HG03196 (cell line): Measurements from ENCODE around the gene TRPM2.
"Not testable (repeated sequence)": the region's sequence is repeated elsewhere in the genome, so short reads cannot be mapped to it uniquely, and the experiment has no call there.

Experiments used
- ATAC-seq: cut with Tn5 transposase; IDR thresholded peaks from one replicate; pipeline ENCODE4 v1.9.1; 2021; ENCODE audit not compliant: unreplicated experiment

Gene TRPM2

DNA sequence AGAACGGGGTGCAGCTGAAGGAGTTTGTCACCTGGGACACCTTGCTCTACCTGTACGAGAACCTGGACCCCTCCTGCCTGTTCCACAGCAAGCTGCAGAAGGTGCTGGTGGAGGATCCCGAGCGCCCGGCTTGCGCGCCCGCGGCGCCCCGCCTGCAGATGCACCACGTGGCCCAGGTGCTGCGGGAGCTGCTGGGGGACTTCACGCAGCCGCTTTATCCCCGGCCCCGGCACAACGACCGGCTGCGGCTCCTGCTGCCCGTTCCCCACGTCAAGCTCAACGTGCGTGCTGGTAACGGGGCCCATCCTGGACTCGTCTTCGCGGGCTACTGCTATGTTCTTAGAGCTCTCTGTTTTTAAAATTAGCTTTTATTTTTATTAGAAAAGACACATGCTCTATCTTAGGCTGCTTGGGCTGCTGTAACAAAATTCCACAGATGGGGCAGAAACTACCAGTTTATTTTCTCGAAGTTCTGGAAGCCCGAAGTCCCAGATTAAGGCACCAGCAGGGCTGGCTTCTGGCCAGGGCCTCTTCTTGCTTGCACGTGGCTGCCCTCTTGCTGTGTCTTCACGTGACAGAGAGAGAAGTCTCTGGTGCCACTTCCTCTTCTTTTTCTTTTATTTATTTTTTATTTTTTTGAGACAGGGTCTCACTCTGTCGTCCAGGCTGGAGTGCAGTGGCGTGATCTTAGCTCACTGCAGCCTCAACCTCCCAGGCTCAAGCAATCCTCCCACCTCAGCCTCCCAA lies 38.1 kb downstream of the TRPM2 start:
- no peak for ATAC-seq

GRCh38 chr21:44392185-44392584 lies 38.8 kb downstream of the TRPM2 start:
- ATAC-seq: no peak

GRCh38 chr21:44392916-44393315 lies 39.5 kb downstream of the TRPM2 start:
- no peak for ATAC-seq

DNA sequence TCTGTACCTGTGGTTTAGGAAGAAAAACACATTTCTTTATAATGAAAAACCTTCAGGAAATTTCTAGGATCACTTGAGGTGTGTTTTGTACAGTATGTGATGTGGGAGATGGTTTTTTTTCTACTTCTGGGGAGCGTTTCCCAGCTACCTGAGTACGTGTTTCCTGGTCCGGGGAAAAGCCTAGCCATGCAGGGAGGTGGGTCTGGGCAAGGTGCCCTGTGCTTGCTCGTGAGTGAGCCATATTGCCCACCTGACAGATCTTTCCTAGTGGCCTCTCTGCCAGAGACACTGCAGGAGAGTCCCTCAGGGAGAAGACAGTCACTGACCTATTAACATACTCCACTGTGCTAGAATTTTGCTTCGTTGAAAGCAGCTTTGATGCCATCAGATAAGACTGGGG lies 41.3 kb downstream of the TRPM2 start:
- ATAC-seq: no peak

GRCh38 chr21:44395260-44395659 lies 41.8 kb downstream of the TRPM2 start:
- no peak for ATAC-seq

DNA sequence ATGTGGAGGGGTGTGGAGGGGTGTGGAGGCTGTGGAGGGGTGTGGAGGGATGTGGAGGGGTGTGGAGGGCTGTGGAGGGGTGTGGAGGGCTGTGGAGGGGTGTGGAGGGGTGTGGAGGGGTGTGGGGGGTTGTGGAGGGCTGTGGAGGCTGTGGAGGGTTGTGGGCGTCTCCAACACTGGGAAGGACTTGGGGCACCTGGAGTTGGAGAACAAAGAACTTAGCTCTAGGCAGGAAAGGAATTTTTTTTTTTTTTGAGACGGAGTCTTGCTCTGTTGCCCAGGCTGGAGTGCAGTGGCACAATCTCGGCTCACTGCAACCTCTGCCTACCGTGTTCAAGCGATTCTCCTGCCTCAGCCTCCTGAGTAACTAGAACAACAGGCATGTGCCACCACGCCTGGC lies 43.4 kb downstream of the TRPM2 start:
- ATAC-seq: not testable (repeated sequence)

- ATAC-seq: no peak
These were observed 44.1 kb downstream of the TRPM2 start for GRCh38 chr21:44397431-44398031.

GRCh38 chr21:44398499-44398898 lies 45.1 kb downstream of the TRPM2 start:
- no peak for ATAC-seq

GRCh38 chr21:44399151-44399954 lies 45.9 kb downstream of the TRPM2 start:
- ATAC-seq: no peak

- ATAC-seq: no peak
These were observed 46.8 kb downstream of the TRPM2 start for GRCh38 chr21:44399955-44400790.

- no peak for ATAC-seq
These were observed 47.5 kb downstream of the TRPM2 start for GRCh38 chr21:44400791-44401385.

DNA sequence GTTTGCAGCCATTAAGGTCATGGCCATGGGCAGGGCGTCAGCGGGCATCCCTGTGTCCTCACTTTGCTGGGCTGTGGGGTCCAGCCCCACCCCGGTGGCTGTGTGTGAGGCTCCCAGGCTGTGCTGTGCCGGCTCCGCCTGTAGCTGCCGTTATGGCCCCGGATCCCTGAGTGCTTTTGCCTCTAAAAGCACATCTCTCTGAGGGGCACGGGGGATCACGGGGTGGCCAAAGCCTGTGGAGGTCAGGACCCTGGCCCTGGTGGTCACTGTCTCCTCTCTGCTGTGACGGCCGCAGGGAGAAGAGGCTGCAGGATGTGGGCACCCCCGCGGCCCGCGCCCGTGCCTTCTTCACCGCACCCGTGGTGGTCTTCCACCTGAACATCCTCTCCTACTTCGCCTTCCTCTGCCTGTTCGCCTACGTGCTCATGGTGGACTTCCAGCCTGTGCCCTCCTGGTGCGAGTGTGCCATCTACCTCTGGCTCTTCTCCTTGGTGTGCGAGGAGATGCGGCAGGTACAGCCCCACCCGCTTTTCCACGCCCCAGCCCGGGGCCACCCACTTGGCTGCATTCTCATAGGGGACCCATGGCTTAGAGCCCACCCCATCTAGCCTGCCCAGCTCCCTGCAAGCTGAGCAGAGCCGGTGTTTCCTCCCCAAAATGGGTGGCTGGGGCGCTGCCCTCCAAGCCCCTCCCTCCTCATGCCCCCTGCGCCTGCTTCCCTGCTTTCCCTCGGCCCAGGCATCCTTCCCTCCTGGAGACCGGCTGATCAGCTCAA lies 48.2 kb downstream of the TRPM2 start:
- no peak for ATAC-seq

GRCh38 chr21:44402323-44403105 lies 49.1 kb downstream of the TRPM2 start:
- ATAC-seq: no peak

GRCh38 chr21:44403106-44404020 lies 49.9 kb downstream of the TRPM2 start:
- no peak for ATAC-seq

GRCh38 chr21:44404482-44404881 lies 51.1 kb downstream of the TRPM2 start:
- not testable (repeated sequence) for ATAC-seq

- no peak for ATAC-seq
These were observed 51.9 kb downstream of the TRPM2 start for GRCh38 chr21:44405091-44405947.
